Measurements from ENCODE around the gene CABLES2.
"Not testable (repeated sequence)": the region's sequence is repeated elsewhere in the genome, so short reads cannot be mapped to it uniquely, and the experiment has no call there.

Gene CABLES2

GRCh38 chr20:62388839-62389600, 18.1 kb downstream of the CABLES2 start:
- no peak for DNase-seq (ENCODE audit: low read depth in 2 of 2)

- DNase-seq (ENCODE audit: low read depth in 2 of 2) = no peak
Measured at GRCh38 chr20:62387933-62388635, 19.0 kb downstream of the CABLES2 start.

GRCh38 chr20:62387219-62387913, 19.7 kb downstream of the CABLES2 start:
- DNase-seq (ENCODE audit: low read depth in 2 of 2) = no peak

- DNase-seq (ENCODE audit: low read depth in 2 of 2) = peak; percentile 81 to 86
Measured at GRCh38 chr20:62386383-62387218, 20.5 kb downstream of the CABLES2 start, which contains the start of gene RPS21. TSS of gene RPS21 (plus strand) at chr20:62387103. CDS start at chr20:62387339, 236 bp downstream.

GRCh38 chr20:62382306-62383198, 24.5 kb downstream of the CABLES2 start:
- DNase-seq (ENCODE audit: low read depth in 2 of 2) = peak; percentile 56 to 58

- no peak for DNase-seq (ENCODE audit: low read depth in 2 of 2)
Measured at GRCh38 chr20:62381842-62382241, 25.2 kb downstream of the CABLES2 start.

- DNase-seq (ENCODE audit: low read depth in 2 of 2) = no peak
Measured at GRCh38 chr20:62381202-62381797, 25.8 kb downstream of the CABLES2 start.

- no peak for DNase-seq (ENCODE audit: low read depth in 2 of 2)
Measured at GRCh38 chr20:62378215-62378614, 28.9 kb downstream of the CABLES2 start.

GRCh38 chr20:62377615-62378178, 29.4 kb downstream of the CABLES2 start:
- DNase-seq (ENCODE audit: low read depth in 2 of 2) = no peak

GRCh38 chr20:62377064-62377461, 30.0 kb downstream of the CABLES2 start:
- DNase-seq (ENCODE audit: low read depth in 2 of 2) = no peak

- no peak for DNase-seq (ENCODE audit: low read depth in 2 of 2)
Measured at GRCh38 chr20:62376112-62377063, 30.7 kb downstream of the CABLES2 start.

GRCh38 chr20:62374331-62375152, 32.5 kb downstream of the CABLES2 start:
- no peak for DNase-seq (ENCODE audit: low read depth in 2 of 2)

GRCh38 chr20:62373631-62374179, 33.4 kb downstream of the CABLES2 start:
- DNase-seq (ENCODE audit: low read depth in 2 of 2) = not testable (repeated sequence)

- no peak for DNase-seq (ENCODE audit: low read depth in 2 of 2)
Measured at GRCh38 chr20:62372042-62372993, 34.8 kb downstream of the CABLES2 start.

- no peak for DNase-seq (ENCODE audit: low read depth in 2 of 2)
Measured at GRCh38 chr20:62371588-62372041, 35.5 kb downstream of the CABLES2 start.

Data from stimulated activated CD8-positive, alpha-beta memory T cell treated with anti-CD3 and anti-CD28 coated beads, Interleukin-2, amount 100 ng/mL, for 1 hour (primary cell).